ENCODE measurements around the gene DDX27.
A peak's percentile ranks its signal among the peaks of the same experiment; 100 is the strongest.
"Not testable (repeated sequence)": the region's sequence is repeated elsewhere in the genome, so short reads cannot be mapped to it uniquely, and the experiment has no call there.

The DDX27 gene

DNA sequence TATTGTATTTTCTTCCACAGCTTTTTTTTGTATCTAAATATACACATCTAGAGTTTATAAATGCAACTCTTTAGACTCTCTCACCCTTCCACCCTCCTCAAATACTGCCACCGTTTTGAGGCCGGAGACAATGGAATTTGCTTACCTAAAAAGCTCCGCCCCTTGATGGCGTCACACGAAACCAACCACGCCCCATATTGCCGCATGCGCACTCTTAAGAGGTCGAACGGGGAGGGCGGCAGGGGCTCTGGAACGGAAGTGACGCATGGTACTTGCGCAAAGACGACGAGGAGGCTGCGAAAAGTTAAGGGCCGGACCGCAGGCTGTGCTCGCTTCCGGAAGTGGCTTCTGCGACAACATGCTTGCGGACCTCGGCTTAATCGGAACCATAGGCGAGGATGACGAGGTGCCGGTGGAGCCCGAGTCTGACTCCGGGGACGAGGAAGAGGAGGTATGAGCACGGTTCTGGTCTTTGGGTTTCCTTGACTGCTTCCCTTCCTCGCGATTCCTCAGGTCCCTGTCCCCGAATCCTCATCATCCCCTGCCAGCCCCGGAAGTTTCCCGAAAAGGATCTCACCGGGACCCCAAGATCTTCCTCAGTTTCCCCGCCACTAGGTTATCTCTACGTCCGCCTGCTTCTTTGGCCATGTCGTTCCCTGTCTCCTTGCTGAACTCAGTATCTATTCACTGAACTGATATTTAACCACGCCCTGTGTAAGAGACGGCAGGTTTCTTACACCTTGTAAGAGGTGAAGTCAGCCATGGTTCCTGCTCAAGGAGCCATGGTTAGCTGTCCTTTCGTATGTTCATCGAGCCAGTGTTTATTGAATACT lies at the start of gene DDX27:
Gene DDX27 (plus strand): TSS at position 326 of the 833 bp plus-strand sequence. CDS start 33 bp downstream, at position 359.
- H3K9me3 Mint-ChIP-seq (ENCODE audit: low read depth), result no peaks in the 10 kb centered on the region
- H3K4me3 Mint-ChIP-seq, result peak within 1 kb of the TSS; percentile 99
- peaks cover 2% of the 10 kb centered on the region for H3K36me3 Mint-ChIP-seq
- H3K27me3 Mint-ChIP-seq, result no peaks in the 10 kb centered on the region
- peaks cover 31% of the 10 kb centered on the region for H3K4me1 Mint-ChIP-seq (ENCODE audit: low read depth)
- H3K27ac Mint-ChIP-seq, result peak within 1 kb of the TSS; percentile 97

DNA sequence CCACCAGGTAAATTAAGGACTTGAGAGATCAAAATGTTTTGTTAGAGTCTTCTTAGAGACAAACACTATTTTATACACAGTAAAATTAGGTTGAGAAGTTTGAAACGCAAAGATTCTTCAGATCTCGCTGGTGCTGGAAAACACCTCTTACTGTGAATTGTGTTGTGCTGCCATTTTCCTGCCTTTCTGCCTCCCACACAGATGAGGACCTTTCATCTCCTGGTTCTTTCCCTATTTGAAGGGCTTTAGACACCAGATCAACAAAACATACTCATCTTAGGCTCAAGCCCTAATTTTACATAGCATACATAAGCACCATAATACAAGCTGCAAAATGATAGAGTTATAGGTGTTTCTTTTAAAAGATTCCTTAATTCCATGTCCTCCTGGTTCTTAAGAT lies 49.7 kb upstream of the DDX27 start:
- Mint-ChIP-seq H3K27me3 (no peaks in the 10 kb centered on the region), H3K36me3 (peaks cover 5% of the 10 kb centered on the region), H3K9me3 (ENCODE audit: low read depth) (no peaks in the 10 kb centered on the region), H3K4me1 (ENCODE audit: low read depth) (peaks cover 72% of the 10 kb centered on the region), H3K4me3 (no peak overlapping the region), H3K27ac (peak overlapping the region; percentile 89)

DNA sequence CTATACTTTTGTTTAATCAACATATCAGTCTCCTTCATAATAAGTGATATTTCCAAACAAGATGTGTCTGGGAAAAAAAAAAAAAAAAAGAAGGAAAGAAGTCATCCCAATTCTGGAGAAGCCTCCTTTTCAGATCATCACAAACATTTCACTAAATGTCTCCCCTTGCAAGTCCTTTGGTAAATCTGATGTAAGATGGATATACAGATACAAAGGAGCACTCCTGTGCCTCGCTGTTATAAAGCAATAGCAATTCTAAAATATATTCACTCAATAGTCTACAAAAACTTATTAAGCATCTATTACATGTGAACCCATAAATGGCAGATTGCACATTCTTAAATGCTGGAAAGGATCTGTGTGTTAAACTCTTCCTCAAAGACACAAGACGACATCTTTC lies 48.5 kb upstream of the DDX27 start:
- Mint-ChIP-seq H3K36me3 (peaks cover 5% of the 10 kb centered on the region), H3K4me3 (no peak overlapping the region), H3K4me1 (ENCODE audit: low read depth) (peaks cover 67% of the 10 kb centered on the region), H3K27ac (peak overlapping the region; percentile 16), H3K27me3 (no peaks in the 10 kb centered on the region), H3K9me3 (ENCODE audit: low read depth) (no peaks in the 10 kb centered on the region)

GRCh38 chr20:49171909-49172308 lies 47.3 kb upstream of the DDX27 start:
- peaks cover 57% of the 10 kb centered on the region for H3K4me1 Mint-ChIP-seq (ENCODE audit: low read depth)
- no peak overlapping the region for H3K4me3 Mint-ChIP-seq

GRCh38 chr20:49172413-49172812 lies 46.8 kb upstream of the DDX27 start:
- Mint-ChIP-seq H3K4me1 (ENCODE audit: low read depth) (peaks cover 52% of the 10 kb centered on the region), H3K27ac (no peak overlapping the region)

More at GRCh38 chr20:49171909-49172308, 47.3 kb upstream of the DDX27 start:
- Mint-ChIP-seq H3K36me3 (peaks cover 7% of the 10 kb centered on the region), H3K9me3 (ENCODE audit: low read depth) (no peaks in the 10 kb centered on the region), H3K27ac (no peak overlapping the region), H3K27me3 (no peaks in the 10 kb centered on the region)

DNA sequence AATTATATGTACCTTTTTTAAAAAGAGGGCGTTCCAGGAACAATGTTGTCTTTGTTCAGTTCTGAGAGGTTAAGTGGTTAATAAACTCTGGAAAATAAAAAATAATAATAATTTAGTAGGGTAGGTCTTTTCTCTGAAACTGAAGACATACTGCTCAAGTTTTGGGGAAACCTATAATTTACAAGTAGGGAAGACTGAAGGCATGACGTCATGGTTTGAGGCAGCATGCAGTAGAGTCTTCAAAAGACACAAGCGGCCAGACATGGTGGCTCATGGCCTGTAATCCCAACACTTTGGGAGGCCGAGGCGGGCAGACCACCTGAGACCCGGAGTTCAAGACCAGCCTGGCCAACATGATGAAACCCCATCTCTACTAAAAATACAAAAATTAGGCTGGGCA lies 45.0 kb upstream of the DDX27 start:
- Mint-ChIP-seq H3K27me3 (no peaks in the 10 kb centered on the region), H3K4me3 (no peak overlapping the region), H3K27ac (no peak overlapping the region), H3K4me1 (ENCODE audit: low read depth) (peaks cover 43% of the 10 kb centered on the region), H3K36me3 (peaks cover 7% of the 10 kb centered on the region), H3K9me3 (ENCODE audit: low read depth) (no peaks in the 10 kb centered on the region)

More at GRCh38 chr20:49172413-49172812, 46.8 kb upstream of the DDX27 start:
- H3K36me3 Mint-ChIP-seq, result peaks cover 7% of the 10 kb centered on the region
- H3K4me3 Mint-ChIP-seq, result no peak overlapping the region
- no peaks in the 10 kb centered on the region for H3K27me3 Mint-ChIP-seq
- H3K9me3 Mint-ChIP-seq (ENCODE audit: low read depth), result no peaks in the 10 kb centered on the region

- no peaks in the 10 kb centered on the region for H3K9me3 Mint-ChIP-seq (ENCODE audit: low read depth)
- peak overlapping the region; percentile 2 for H3K4me3 Mint-ChIP-seq
- H3K27me3 Mint-ChIP-seq, result no peaks in the 10 kb centered on the region
- H3K4me1 Mint-ChIP-seq (ENCODE audit: low read depth), result peaks cover 59% of the 10 kb centered on the region
- peaks cover 2% of the 10 kb centered on the region for H3K36me3 Mint-ChIP-seq
- peak overlapping the region; percentile 36 for H3K27ac Mint-ChIP-seq
Measured at GRCh38 chr20:49179368-49180277, 39.6 kb upstream of the DDX27 start.

DNA sequence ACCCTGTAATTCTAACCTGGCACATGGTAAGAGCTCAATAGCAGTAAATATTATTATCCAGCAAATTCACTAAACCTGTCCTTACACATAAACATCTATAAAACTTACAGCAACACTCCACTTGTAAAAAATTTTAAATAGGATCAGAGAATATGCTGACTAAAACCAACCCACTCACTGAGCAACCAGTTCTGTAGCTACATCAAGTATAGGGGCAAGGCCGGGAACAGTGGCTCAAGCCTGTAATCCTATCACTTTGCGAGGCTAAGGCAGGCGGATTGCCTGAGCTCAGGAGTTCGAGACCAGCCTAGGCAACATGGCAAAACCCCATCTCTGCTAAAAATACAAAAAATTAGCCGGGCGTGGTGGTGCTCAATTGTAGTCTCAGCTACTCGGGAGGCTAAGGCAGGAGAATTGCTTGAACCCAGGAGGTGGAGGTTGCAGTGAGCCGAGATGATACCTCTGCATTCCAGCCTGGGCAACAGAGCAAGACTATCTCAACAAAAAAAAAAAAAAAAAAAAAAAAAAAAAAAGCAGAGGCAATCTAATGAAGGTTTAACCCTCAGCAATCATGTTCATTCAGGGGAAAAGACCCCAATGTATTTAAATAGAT lies 37.8 kb upstream of the DDX27 start:
- H3K36me3 Mint-ChIP-seq, result no peaks in the 10 kb centered on the region
- H3K4me1 Mint-ChIP-seq (ENCODE audit: low read depth), result peaks cover 72% of the 10 kb centered on the region
- H3K9me3 Mint-ChIP-seq (ENCODE audit: low read depth), result no peaks in the 10 kb centered on the region
- no peaks in the 10 kb centered on the region for H3K27me3 Mint-ChIP-seq
- peak overlapping the region; percentile 30 for H3K27ac Mint-ChIP-seq
- no peak overlapping the region for H3K4me3 Mint-ChIP-seq

GRCh38 chr20:49183444-49183843 lies 35.8 kb upstream of the DDX27 start:
- peaks cover 69% of the 10 kb centered on the region for H3K4me1 Mint-ChIP-seq (ENCODE audit: low read depth)
- peak overlapping the region; percentile 59 for H3K4me3 Mint-ChIP-seq
- peak overlapping the region; percentile 28 for H3K27ac Mint-ChIP-seq
- no peaks in the 10 kb centered on the region for H3K27me3 Mint-ChIP-seq
- H3K9me3 Mint-ChIP-seq (ENCODE audit: low read depth), result no peaks in the 10 kb centered on the region
- no peaks in the 10 kb centered on the region for H3K36me3 Mint-ChIP-seq

DNA sequence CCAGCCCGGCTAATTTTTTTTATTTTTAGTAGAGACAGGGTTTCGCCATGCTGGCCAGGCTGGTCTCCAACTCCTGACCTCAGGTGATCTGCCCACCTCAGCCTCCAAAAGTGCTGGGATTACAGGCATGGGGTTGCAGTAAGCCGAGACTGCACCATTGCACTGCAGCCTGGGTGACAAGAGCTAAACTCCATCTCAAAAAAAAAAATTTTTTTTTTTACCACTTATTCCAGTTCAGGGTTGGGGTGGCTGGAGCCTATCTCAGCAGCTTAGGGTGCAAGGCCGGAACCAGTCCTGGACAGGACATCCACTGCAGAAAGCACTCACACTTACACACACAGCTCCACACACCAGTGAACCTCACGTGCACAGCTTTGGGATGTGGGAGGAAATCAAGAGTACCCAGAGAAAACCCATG lies 35.1 kb upstream of the DDX27 start:
- H3K27me3 Mint-ChIP-seq; H3K9me3 Mint-ChIP-seq (ENCODE audit: low read depth); H3K27ac Mint-ChIP-seq; H3K36me3 Mint-ChIP-seq: not testable (repeated sequence)
- H3K4me1 Mint-ChIP-seq (ENCODE audit: low read depth), result peaks cover 69% of the 10 kb centered on the region
- peak overlapping the region; percentile 38 for H3K4me3 Mint-ChIP-seq

GRCh38 chr20:49184691-49185070 lies 34.5 kb upstream of the DDX27 start:
- Mint-ChIP-seq H3K4me1 (ENCODE audit: low read depth) (peaks cover 65% of the 10 kb centered on the region), H3K4me3 (peak overlapping the region; percentile 97), H3K27me3 (peaks cover under 1% of the 10 kb centered on the region), H3K9me3 (ENCODE audit: low read depth) (no peaks in the 10 kb centered on the region), H3K36me3 (no peaks in the 10 kb centered on the region), H3K27ac (no peak overlapping the region)

DNA sequence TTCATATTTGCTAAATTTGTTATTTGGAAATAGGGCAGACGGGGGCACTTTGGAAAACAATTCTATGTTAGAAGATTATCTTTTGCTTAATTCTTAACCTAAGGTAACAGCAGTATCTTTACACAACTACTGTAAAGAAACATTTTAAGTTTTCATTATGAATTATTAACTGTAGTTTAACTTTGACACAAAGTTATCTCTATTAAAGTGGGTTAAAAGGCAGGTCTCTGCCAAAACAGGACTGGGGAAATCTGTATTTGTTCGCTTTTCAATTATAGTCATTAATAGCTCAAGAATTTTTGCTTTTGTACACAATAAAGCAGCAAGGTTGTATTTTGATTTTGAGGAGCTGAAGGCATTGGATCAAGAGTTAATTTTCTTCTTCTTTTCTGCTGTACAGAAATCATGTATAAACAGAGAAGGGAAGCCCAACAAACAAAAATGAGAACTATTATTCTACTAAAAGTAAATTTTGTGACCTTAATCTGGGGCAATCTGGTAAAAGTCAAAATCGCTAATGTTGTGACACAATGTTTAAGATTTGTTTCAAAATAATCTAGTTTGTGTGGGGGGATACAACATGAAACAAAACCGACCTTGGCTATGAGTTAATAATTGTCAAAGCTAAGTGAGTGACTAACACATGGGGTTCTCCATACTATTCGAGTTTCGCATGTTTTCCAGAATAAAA lies 34.0 kb upstream of the DDX27 start:
- peak overlapping the region; percentile 62 for H3K27ac Mint-ChIP-seq

GRCh38 chr20:49186535-49187329 lies 32.5 kb upstream of the DDX27 start:
- Mint-ChIP-seq H3K4me3 (peak overlapping the region; percentile 97), H3K27ac (peak overlapping the region; percentile 91), H3K9me3 (ENCODE audit: low read depth) (no peaks in the 10 kb centered on the region), H3K4me1 (ENCODE audit: low read depth) (peaks cover 47% of the 10 kb centered on the region), H3K27me3 (peaks cover 1% of the 10 kb centered on the region), H3K36me3 (no peaks in the 10 kb centered on the region)

More for the DNA sequence above, 34.0 kb upstream of the DDX27 start:
- Mint-ChIP-seq H3K27me3 (peaks cover 1% of the 10 kb centered on the region), H3K4me3 (peak overlapping the region; percentile 97), H3K36me3 (no peaks in the 10 kb centered on the region), H3K9me3 (ENCODE audit: low read depth) (no peaks in the 10 kb centered on the region), H3K4me1 (ENCODE audit: low read depth) (peaks cover 61% of the 10 kb centered on the region)
